ENCODE results near the gene PPP3R1.

PPP3R1 gene

GRCh38 chr2:68135448-68136320, 116.6 kb downstream of the PPP3R1 start:
- no peak for DNase-seq

DNA sequence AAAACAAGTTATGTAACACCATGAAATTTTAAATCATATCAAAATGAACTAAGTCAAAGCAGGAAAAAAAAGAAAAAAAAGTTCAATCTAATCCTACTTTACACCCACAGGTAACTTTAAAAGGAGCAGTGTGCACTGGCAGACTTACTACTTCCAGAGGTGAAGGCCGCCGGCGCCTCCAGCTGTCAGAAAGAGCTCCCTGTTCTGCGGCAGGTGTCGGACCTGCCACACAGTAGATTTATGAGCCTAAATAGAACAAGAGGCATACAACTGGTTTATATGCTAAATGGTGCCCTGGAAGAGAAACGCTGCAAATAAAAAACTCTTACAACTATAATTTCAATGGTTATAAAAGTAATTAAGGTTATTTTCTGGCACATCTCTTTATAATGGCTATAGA, 117.8 kb downstream of the PPP3R1 start:
- no peak for DNase-seq

DNA sequence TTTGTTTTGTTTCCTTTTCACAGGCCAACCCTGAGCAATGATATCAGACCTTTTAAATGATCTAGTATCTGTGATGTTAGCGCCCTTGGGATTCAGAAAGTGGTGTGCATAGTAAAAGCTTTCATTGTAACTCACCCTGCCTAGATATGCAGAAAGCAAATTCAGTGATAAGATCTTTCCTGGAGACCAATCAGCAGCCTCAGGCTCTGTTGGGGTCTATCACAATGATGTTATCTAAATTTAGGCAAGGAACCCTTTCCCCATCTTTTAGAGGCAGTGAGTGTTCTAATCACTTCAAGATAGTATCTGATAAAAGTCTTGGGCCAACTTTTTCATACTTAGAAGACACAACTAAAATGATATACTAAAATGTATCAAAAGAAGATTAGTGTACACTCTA, 118.2 kb downstream of the PPP3R1 start:
- no peak for DNase-seq
